ENCODE data around the gene ZFAND3.
"Not testable (repeated sequence)": the region's sequence is repeated elsewhere in the genome, so short reads cannot be mapped to it uniquely, and the experiment has no call there.

ZFAND3 gene

GRCh38 chr6:37987018-37987417 lies 167.5 kb downstream of the ZFAND3 start:
- no peaks in the 10 kb centered on the region for H3K27me3 Mint-ChIP-seq (ENCODE audit: low read depth)
- H3K36me3 Mint-ChIP-seq (ENCODE audit: low read depth) = no peaks in the 10 kb centered on the region
- H3K4me1 Mint-ChIP-seq (ENCODE audit: low read depth) = peaks cover 26% of the 10 kb centered on the region
- no peak overlapping the region for H3K27ac Mint-ChIP-seq
- peak; percentile 59 for DNase-seq (ENCODE audit: low spot score)
- no peaks in the 10 kb centered on the region for H3K9me3 Mint-ChIP-seq
- H3K4me3 Mint-ChIP-seq = no peak overlapping the region

- peaks cover 26% of the 10 kb centered on the region for H3K4me1 Mint-ChIP-seq (ENCODE audit: low read depth)
- H3K27me3 Mint-ChIP-seq (ENCODE audit: low read depth) = no peaks in the 10 kb centered on the region
- H3K27ac Mint-ChIP-seq = no peak overlapping the region
- H3K4me3 Mint-ChIP-seq = no peak overlapping the region
- no peaks in the 10 kb centered on the region for H3K36me3 Mint-ChIP-seq (ENCODE audit: low read depth)
- DNase-seq (ENCODE audit: low spot score) = no peak
- no peaks in the 10 kb centered on the region for H3K9me3 Mint-ChIP-seq
These were observed 168.0 kb downstream of the ZFAND3 start for GRCh38 chr6:37987559-37987958.

- no peaks in the 10 kb centered on the region for H3K27me3 Mint-ChIP-seq (ENCODE audit: low read depth)
- no peak overlapping the region for H3K4me3 Mint-ChIP-seq
- no peaks in the 10 kb centered on the region for H3K36me3 Mint-ChIP-seq (ENCODE audit: low read depth)
- H3K4me1 Mint-ChIP-seq (ENCODE audit: low read depth) = peaks cover 26% of the 10 kb centered on the region
- H3K27ac Mint-ChIP-seq = no peak overlapping the region
- no peak for DNase-seq (ENCODE audit: low spot score)
- H3K9me3 Mint-ChIP-seq = no peaks in the 10 kb centered on the region
These were observed 168.6 kb downstream of the ZFAND3 start for GRCh38 chr6:37988127-37988526.

GRCh38 chr6:37988696-37989095 lies 169.2 kb downstream of the ZFAND3 start:
- no peaks in the 10 kb centered on the region for H3K9me3 Mint-ChIP-seq
- H3K27ac Mint-ChIP-seq = no peak overlapping the region
- no peak overlapping the region for H3K4me3 Mint-ChIP-seq
- no peaks in the 10 kb centered on the region for H3K36me3 Mint-ChIP-seq (ENCODE audit: low read depth)
- DNase-seq (ENCODE audit: low spot score) = no peak
- H3K27me3 Mint-ChIP-seq (ENCODE audit: low read depth) = no peaks in the 10 kb centered on the region
- H3K4me1 Mint-ChIP-seq (ENCODE audit: low read depth) = peaks cover 24% of the 10 kb centered on the region

- Mint-ChIP-seq H3K27ac (no peak overlapping the region), H3K9me3 (no peaks in the 10 kb centered on the region), H3K4me1 (ENCODE audit: low read depth) (peaks cover 11% of the 10 kb centered on the region), H3K27me3 (ENCODE audit: low read depth) (no peaks in the 10 kb centered on the region), H3K4me3 (no peak overlapping the region), H3K36me3 (ENCODE audit: low read depth) (no peaks in the 10 kb centered on the region)
- DNase-seq (ENCODE audit: low spot score) = no peak
These were observed 171.4 kb downstream of the ZFAND3 start for GRCh38 chr6:37990762-37991525.

- H3K27ac Mint-ChIP-seq = no peak overlapping the region
- H3K9me3 Mint-ChIP-seq = no peaks in the 10 kb centered on the region
- no peak for DNase-seq (ENCODE audit: low spot score)
- H3K27me3 Mint-ChIP-seq (ENCODE audit: low read depth) = no peaks in the 10 kb centered on the region
- H3K36me3 Mint-ChIP-seq (ENCODE audit: low read depth) = no peaks in the 10 kb centered on the region
- H3K4me3 Mint-ChIP-seq = no peak overlapping the region
- peaks cover 5% of the 10 kb centered on the region for H3K4me1 Mint-ChIP-seq (ENCODE audit: low read depth)
These were observed 173.2 kb downstream of the ZFAND3 start for GRCh38 chr6:37992749-37993148.

- not testable (repeated sequence) for H3K4me3 Mint-ChIP-seq
These were observed 173.7 kb downstream of the ZFAND3 start for GRCh38 chr6:37993194-37993593.

GRCh38 chr6:37993596-37993995 lies 174.1 kb downstream of the ZFAND3 start:
- Mint-ChIP-seq H3K4me3 (no peak overlapping the region), H3K27ac (no peak overlapping the region), H3K9me3 (no peaks in the 10 kb centered on the region), H3K36me3 (ENCODE audit: low read depth) (no peaks in the 10 kb centered on the region), H3K27me3 (ENCODE audit: low read depth) (no peaks in the 10 kb centered on the region), H3K4me1 (ENCODE audit: low read depth) (peaks cover 4% of the 10 kb centered on the region)
- no peak for DNase-seq (ENCODE audit: low spot score)

More at GRCh38 chr6:37993194-37993593, 173.7 kb downstream of the ZFAND3 start:
- H3K27me3 Mint-ChIP-seq (ENCODE audit: low read depth); H3K9me3 Mint-ChIP-seq; H3K36me3 Mint-ChIP-seq (ENCODE audit: low read depth); H3K27ac Mint-ChIP-seq; H3K4me1 Mint-ChIP-seq (ENCODE audit: low read depth); DNase-seq (ENCODE audit: low spot score): not testable (repeated sequence)

- H3K9me3 Mint-ChIP-seq = no peaks in the 10 kb centered on the region
- H3K4me1 Mint-ChIP-seq (ENCODE audit: low read depth) = peaks cover 3% of the 10 kb centered on the region
- H3K27me3 Mint-ChIP-seq (ENCODE audit: low read depth) = no peaks in the 10 kb centered on the region
- no peak overlapping the region for H3K27ac Mint-ChIP-seq
- no peak for DNase-seq (ENCODE audit: low spot score)
- H3K4me3 Mint-ChIP-seq = no peak overlapping the region
- H3K36me3 Mint-ChIP-seq (ENCODE audit: low read depth) = no peaks in the 10 kb centered on the region
These were observed 174.7 kb downstream of the ZFAND3 start for GRCh38 chr6:37994223-37994622.

GRCh38 chr6:37998366-37998765 lies 178.8 kb downstream of the ZFAND3 start:
- no peak overlapping the region for H3K4me3 Mint-ChIP-seq
- H3K27me3 Mint-ChIP-seq (ENCODE audit: low read depth) = no peaks in the 10 kb centered on the region
- peaks cover 3% of the 10 kb centered on the region for H3K4me1 Mint-ChIP-seq (ENCODE audit: low read depth)
- DNase-seq (ENCODE audit: low spot score) = no peak
- H3K27ac Mint-ChIP-seq = no peak overlapping the region
- H3K36me3 Mint-ChIP-seq (ENCODE audit: low read depth) = peaks cover 2% of the 10 kb centered on the region
- H3K9me3 Mint-ChIP-seq = peaks cover 4% of the 10 kb centered on the region

- no peak overlapping the region for H3K27ac Mint-ChIP-seq
- H3K27me3 Mint-ChIP-seq (ENCODE audit: low read depth) = no peaks in the 10 kb centered on the region
- no peak for DNase-seq (ENCODE audit: low spot score)
- H3K4me3 Mint-ChIP-seq = no peak overlapping the region
- H3K36me3 Mint-ChIP-seq (ENCODE audit: low read depth) = peaks cover 2% of the 10 kb centered on the region
- peaks cover 4% of the 10 kb centered on the region for H3K9me3 Mint-ChIP-seq
- peaks cover 12% of the 10 kb centered on the region for H3K4me1 Mint-ChIP-seq (ENCODE audit: low read depth)
These were observed 181.9 kb downstream of the ZFAND3 start for GRCh38 chr6:38001386-38001785.

GRCh38 chr6:38004908-38005307 lies 185.4 kb downstream of the ZFAND3 start:
- no peaks in the 10 kb centered on the region for H3K27me3 Mint-ChIP-seq (ENCODE audit: low read depth)
- no peak overlapping the region for H3K4me3 Mint-ChIP-seq
- H3K36me3 Mint-ChIP-seq (ENCODE audit: low read depth) = no peaks in the 10 kb centered on the region
- H3K4me1 Mint-ChIP-seq (ENCODE audit: low read depth) = peaks cover 9% of the 10 kb centered on the region
- no peak overlapping the region for H3K27ac Mint-ChIP-seq
- H3K9me3 Mint-ChIP-seq = no peaks in the 10 kb centered on the region
- DNase-seq (ENCODE audit: low spot score) = no peak

GRCh38 chr6:38011937-38012336 lies 192.4 kb downstream of the ZFAND3 start:
- Mint-ChIP-seq H3K27me3 (ENCODE audit: low read depth) (no peaks in the 10 kb centered on the region), H3K9me3 (no peaks in the 10 kb centered on the region), H3K36me3 (ENCODE audit: low read depth) (peaks cover 4% of the 10 kb centered on the region), H3K4me1 (ENCODE audit: low read depth) (no peaks in the 10 kb centered on the region), H3K27ac (no peak overlapping the region), H3K4me3 (no peak overlapping the region)
- no peak for DNase-seq (ENCODE audit: low spot score)

GRCh38 chr6:38012573-38012972 lies 193.0 kb downstream of the ZFAND3 start:
- no peak for DNase-seq (ENCODE audit: low spot score)
- Mint-ChIP-seq H3K27me3 (ENCODE audit: low read depth) (no peaks in the 10 kb centered on the region), H3K36me3 (ENCODE audit: low read depth) (peaks cover 4% of the 10 kb centered on the region), H3K27ac (no peak overlapping the region), H3K4me1 (ENCODE audit: low read depth) (no peaks in the 10 kb centered on the region), H3K4me3 (no peak overlapping the region), H3K9me3 (no peaks in the 10 kb centered on the region)

- no peak overlapping the region for H3K27ac Mint-ChIP-seq
- H3K9me3 Mint-ChIP-seq = no peaks in the 10 kb centered on the region
- peaks cover 5% of the 10 kb centered on the region for H3K4me1 Mint-ChIP-seq (ENCODE audit: low read depth)
- no peak for DNase-seq (ENCODE audit: low spot score)
- no peak overlapping the region for H3K4me3 Mint-ChIP-seq
- H3K36me3 Mint-ChIP-seq (ENCODE audit: low read depth) = peaks cover 4% of the 10 kb centered on the region
- no peaks in the 10 kb centered on the region for H3K27me3 Mint-ChIP-seq (ENCODE audit: low read depth)
These were observed 195.8 kb downstream of the ZFAND3 start for GRCh38 chr6:38015341-38015740.

Data from T-helper 2 cell treated with Interferon-gamma antibody and Interleukin-4, amounts not matched to agents 5 μg/mL and 100 μg/mL, for 36 hours (primary cell).